Stimulated activated CD8-positive, alpha-beta memory T cell treated with anti-CD3 and anti-CD28 coated beads, Interleukin-2, amount 100 ng/mL, for 48 hours (primary cell): ENCODE data around the gene ATG2B.

Experiments used
- DNase-seq, 2 donors: peaks; one replicate each; pipeline ENCODE4 v3.0.0-alpha.2; 2020; ENCODE audit warnings: low read depth in 2 of 2

The ATG2B gene

DNA sequence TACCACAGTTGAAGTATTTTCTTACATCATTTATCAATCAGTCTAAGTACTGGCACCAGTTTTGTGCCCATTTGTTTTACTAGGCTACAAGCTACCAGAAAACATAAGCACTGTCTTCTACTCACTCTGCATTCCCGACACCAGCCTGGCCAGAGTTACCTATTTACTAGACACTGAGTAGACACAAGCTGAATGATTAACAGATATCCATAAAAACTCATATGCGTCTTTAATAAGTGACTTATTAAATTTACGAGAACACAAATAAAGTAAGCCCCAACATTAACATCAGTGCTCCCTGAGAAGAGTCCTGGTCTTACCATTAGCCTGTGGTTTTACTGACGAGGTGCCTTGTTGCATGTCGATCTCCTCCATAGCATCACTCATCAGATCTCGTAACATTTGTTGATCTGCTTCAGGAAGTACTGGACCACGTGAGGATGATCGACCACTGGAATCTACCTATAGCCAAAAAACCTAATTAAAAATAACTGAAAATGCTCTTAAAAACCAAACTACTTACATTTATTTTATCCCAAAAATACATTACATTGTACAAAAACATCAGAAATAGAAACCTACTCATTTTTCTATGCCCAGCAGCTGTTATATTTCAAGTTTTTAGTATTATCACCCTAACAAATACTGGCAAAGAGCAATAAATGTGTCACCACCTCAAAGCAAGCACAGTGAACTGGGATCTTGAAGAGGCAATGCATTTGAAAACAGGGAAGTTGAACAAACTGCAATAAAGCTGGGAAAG lies 53.8 kb downstream of the ATG2B start:
- no peak for DNase-seq

DNA sequence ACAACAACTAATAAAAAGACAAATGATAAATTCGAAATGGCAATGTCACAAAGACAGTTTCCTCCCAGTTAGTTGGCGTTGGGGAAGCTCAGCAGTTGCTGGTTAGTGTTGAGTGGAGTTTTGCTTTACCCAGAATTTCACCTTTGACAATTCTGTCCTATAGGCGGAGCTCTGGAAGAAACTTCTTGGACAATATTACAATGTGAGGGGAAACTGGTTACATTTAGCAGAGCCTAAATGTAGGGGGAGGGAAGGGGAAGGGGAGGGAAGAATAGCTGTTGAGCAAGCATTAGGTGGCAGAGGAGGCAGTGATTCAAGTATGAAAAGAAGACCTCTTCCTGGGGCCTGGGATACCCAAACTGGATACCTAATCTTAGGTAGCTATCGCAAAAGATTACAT lies 55.7 kb downstream of the ATG2B start:
- no peak for DNase-seq

DNA sequence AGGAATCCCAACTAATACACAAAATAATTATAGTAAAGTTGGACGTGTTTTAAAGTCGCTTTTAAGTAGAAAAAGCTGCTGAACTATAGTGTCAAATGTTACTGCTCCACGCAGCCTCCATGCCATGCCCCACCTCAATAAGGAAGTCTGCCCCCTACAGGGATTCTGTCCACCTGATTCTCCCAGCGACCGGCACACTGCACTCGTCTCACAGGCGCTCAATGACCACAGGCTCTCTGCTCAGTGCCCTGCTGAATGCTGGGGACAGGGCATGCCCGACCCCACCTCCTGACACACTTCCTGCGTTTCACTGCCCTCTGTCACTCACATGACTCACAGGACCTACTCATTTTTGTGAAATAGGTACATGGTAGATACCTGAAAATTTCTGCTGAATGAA lies 58.2 kb downstream of the ATG2B start:
- DNase-seq, result no peak

DNA sequence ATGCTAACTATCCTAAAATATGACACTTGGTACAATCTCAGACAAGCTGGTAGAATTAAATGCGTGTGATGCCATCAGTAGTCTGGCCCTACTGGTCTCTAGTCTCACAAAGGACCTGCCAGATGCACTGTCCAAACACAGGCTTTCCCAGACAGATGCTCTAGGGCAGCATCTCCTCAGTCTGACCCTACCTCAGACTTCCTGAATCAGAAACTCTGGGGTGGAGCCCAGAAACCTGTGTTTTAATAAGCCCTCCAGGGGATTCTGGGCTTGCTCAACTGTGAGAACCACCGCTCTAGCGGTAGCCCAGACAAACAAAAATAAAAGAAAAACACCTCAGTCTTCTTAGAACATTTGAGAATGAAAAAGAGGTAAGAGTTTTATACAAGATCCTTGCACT lies 59.2 kb downstream of the ATG2B start:
- no peak for DNase-seq

DNA sequence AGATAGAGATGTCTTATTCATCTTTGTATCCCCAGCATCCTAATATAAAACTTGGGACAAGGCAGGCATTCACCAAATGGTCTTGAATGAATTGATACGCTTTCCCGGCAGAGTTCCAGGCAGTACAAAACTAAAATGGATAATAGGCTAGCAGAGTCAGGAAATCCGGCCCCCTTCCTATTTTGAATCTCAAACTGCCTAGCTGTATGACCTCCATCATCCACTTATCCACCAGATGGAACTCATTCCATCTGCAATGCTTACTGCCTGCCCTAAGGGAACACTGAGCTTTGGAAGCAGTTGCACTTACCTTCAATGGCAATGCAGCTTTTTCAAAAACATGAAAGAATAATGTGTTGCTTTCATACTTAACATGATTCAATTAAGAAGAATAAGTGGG lies 63.7 kb downstream of the ATG2B start:
- no peak for DNase-seq

DNA sequence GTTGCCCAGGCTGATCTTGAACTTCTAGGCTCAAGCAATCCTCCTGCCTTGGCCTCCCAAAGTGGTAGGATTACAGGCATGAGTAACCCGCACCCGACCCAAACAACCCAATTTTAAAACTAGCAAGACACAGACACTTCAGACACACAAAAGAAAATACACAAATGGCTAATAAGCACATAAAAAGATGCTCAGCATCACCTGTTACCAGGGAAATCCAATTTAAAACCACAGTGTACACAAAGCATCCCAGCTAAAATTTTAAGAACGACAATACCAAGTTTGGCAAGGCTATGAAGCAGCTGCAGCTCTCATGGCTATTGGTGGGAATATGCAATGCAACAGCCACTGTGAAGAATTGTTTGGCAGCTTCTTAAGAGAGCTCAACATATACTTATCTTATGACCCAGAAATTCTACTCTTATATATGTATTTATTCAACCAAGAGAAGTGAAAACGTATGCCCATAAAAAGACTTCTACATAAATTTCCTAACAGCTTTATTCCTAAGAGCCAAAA lies 65.1 kb downstream of the ATG2B start:
- DNase-seq, result no peak

DNA sequence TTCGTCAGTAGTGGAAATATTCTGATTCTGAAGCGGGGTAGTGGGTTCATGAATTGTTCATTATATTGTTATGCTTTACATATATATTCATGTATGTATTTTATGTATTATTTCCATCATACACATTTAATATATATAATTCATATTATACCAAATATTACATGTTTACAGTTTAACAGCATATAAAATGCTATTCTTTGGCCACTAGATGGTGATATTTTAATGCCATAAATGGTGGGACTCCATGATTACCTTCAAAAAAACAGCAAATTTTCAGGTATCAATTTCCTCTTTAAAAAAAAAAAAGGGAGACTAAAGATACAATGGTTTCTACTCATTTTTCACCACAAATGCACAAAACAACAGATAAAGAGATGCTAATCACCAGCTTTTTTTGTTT lies 66.1 kb downstream of the ATG2B start:
- DNase-seq, result no peak

DNA sequence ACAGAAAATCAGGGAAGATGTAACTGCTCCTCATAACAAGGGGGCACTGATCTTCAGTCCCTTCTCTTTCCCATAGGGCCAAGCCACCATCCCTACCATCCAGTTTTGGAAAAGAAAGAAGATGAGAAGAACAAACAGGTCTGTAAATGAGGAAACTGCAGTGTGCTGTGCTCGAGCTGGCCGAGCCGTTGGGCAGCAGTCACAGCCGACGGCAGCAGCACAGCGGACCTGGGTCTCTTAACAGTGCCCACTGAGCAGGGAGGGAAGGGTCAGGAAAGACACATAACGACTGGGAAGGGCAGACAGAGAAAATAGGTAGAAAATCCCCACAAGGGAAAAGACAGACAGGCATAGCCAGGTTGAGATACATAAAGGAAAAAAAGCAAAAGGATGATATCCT lies 68.9 kb downstream of the ATG2B start:
- DNase-seq, result no peak

DNA sequence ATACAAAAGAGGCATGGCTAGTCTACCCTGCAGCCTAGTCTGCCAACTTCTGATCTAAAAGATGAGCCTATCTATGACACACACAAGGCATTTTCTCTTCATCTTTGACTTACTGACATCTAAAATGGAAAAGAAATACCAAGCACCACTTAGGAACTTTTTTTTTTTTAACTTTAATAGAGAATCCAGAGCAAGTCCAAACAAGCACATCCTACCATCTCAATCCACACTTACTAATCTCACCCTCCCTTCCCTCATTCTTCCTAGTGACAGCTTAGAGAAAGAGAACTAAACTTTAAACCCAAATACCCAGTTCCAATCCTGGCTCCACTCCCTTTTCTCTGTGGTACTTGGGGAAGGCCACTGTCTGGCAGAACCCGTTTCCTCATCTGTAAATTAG lies 75.3 kb downstream of the ATG2B start:
- no peak for DNase-seq

DNA sequence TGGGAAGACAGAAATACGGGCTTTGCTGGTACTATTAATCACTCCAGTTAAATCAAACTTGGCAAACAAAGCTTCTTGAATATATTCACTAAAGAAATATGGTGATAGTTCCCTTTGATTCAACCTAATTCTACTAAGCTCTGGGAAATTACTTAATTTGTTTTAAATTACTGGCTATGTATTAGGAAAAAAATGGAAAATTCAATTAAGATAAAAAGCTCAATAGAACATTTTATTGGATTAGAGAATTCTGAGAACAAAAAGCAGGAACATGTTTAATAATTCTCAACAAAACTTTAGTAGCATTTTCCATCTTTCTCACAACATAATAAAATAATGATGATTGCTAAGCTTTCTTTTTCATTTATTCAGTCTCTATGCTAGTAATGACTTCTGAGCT lies 76.9 kb downstream of the ATG2B start:
- no peak for DNase-seq

DNA sequence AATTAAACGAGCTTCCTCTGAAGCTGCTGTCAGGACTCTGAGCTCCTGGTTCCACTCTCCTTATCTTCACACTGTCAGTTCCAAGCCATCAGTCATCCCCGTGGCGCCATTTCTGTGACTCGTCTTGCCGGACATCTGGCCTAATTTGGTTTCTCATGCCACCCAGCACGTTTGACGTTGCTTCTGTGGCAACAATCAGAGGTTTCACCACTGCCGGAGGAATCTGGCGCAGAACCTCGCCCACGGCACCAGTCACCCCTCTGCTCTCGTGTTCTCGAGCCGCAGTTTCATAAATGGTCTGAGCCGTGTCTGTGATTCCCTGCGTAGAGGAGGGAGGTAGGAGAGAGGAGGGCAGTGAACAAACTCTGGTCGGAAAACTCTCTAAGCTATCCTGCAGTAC lies 77.5 kb downstream of the ATG2B start:
- DNase-seq, result no peak

DNA sequence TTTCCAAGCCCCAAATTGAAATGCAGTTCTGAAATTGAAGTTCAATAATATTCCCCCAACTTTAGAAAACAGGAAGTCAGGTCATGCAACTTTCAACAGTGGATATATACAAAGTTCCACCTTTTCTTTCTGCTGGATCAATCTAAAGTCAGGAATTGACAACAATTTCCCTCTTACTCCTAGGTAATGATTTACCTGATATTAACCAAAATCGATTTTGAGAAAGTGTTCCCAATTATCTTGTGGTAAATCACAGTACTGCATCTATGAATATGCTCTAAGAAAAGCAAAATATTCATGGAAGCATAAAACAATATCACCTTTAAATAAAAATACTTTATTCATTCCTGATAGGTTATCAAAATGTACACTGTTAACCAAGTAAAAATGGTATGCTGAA lies 78.7 kb downstream of the ATG2B start:
- DNase-seq, result no peak

DNA sequence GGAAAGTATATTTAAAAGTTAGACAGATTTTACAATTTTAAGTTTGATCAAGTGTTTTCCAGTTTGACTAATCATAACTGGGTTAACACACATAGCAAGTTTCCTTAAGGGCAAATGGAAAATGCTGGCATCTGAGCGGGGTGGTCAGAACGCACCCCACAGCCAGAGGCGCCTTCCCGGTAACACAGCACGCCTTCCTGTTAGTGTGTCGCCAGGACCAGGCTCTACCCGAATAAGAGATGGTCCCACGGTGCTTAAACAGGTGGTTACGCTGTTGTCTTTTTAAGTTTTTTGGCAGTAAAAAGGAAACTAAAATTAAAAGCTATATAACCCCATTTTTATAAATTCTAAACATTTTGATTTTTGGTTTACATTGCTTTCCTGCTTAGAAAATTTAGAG lies 79.1 kb downstream of the ATG2B start:
- no peak for DNase-seq

DNA sequence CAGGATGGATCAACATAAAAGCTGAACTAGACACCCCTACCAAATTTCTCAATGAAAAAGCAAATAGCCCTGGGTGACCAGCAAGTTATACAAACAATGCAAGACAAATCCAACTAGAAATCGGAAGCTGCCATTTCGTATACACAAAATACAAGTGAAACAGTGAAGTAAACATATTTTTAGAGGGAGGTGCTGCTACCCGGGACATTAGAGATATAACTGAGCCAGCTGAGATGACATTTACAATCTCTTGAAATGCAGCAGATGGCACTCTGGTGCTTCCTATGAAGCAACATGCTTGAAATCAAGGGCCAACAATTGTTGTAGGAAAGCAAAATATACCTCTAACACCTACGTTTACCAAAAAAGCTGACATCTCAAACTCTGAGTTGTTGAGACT lies 81.7 kb downstream of the ATG2B start:
- no peak for DNase-seq

DNA sequence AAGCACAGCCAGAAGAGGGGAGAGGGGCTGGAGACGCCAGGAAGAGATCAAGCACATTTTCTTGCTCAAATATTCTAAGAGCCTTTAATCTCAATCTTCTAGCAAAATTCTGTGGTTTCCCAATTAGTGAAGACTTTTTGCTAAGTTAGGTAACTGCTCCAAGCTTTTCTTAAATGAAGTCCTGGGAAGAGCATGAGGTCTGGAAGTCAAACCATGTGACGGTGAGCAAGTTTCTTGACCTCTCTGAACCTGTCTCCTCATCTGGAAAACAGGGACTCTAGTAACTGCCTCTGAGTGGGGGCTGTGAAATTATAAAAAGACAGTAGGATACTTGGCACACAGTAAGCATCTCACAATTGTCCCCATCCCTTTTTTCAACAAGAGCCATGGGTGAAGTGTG lies 83.0 kb downstream of the ATG2B start:
- no peak for DNase-seq

DNA sequence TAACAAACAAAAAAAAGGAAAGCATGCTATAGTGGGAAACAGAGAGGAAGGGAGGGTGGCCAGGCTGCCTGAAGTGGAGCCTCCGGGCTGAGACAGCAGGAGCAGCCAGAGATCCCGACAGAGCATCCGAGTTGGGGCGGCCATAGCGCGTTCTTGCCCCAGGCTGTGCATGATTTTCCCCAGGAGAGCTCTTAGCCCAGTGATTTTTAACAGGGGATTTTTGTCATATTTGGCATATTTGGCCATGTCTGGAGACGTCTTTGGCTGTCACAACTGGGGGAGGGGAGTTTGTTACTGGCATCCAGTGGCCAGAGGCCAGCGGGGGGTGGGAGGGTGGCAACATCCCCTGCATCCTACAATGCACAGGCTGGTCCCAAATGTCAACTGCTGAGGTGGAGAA lies 83.6 kb downstream of the ATG2B start:
- no peak for DNase-seq

DNA sequence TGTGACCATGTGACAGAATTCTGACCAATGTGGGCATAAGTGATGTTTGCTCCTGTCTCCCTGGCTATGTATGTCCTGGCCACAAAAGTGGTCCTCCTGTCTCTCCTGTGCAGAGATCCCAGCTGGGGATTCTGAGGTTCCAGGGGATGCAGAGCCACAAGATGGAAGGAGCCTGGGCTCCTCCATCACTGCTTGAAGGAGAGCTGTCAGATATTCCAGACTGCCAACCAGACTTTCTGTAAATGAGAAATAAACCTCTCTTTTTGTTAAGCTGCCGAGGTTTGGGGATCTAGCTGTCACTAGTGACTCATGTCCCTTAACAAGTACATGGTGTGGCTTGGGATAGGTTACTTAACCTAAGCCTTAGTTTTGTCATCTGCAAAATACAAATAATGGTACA lies 85.3 kb downstream of the ATG2B start:
- no peak for DNase-seq

DNA sequence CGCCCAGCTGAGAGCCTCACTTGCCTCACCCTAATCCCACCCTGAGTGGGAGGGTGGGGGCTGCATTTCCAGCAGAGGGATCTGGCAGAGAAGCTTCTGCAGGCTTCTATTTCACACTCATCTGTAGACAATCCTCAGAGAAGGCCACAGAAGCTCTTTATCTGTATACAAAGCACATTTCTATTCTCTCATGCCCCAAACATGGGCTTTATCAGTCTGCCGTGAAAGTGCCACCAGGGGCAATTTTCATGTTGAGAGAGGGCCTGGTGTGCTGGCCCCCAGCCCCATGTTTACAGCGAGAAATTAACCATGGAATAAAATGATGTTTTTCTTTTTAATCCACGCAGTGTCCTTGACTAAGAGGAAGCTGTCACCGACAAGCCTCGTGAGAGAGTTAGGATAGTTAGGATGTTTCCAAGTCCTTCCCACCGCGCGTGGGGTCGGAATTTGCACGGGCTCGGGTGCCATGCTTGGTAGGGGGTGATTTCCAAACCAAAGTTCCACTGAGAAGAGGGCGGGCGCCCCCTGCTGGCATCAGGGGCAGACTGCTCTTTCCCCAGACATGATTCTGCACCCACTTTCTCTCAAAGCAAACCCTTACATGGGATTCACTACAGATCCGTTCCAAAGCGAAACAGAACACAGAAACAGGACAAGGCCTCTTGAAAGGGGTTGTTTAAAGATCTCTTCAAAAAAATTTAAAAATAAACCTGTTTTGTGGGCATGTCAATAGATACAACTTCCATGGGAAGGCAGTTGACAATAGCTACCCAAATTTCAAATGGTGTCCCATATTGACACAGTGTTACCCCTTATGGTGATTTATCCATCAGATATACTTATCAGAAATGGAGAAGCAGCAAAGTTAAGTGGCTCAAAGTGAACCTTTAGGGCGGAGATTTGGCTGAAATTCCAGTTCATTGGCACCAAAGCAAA lies 87.7 kb downstream of the ATG2B start:
- DNase-seq, result peak; percentile 62 to 65

DNA sequence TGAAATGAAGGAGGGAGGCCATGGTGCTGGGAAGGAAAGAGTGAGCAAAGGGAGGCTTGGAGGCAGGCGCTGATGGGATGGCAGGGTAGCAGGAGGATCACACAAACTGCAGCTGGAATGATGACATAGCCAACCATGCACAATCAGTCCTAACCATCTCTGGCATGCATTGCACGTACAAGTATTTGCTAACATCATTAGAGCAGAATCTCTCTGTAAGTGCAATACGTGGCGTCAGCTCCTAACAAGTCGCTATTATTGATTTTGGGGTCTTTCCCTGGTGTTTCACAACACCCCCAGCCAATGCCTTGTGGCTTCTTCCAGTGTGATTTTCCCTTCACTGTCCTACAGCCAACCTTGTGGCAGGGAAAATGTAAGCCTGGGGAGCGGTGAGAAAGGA lies 88.6 kb downstream of the ATG2B start:
- DNase-seq, result no peak

DNA sequence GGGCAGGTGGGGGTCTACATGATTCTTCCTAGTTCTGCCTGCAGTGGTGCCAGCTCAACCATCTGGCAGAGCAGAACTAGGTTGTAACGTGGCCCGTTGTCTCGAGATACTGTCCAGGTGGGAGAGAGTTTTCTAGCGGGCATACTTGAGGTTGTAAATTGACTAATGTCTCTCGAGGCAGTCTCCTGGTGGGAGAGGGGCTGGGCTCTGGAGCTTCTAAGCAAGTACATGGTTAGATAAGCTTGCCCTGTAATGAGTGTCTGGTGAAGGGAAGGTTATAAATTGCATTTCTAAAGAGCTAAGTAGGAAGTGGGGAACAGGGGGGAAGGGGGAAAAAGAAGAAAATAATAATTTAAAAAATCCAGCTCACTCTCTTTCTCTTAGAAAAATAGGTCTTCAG lies 89.0 kb downstream of the ATG2B start:
- no peak for DNase-seq

DNA sequence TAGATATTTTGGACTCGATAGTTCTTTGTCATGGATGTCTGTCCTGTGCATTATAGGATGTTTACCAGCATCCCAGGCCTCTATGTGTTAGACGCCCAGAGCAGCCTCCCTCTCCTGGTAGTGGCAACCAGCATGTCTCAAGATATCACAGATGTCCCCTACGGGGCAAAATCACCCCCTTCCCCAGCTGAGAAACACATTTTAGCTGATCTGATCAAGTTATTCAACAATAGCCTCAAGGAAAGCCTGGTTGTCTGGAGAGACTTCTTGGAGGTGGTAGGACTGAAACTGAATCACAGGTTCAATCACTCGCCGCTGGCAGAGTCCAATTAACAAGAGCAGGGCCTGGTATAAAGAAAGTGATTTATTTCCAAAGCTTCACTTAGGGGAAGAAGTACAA lies 89.5 kb downstream of the ATG2B start:
- DNase-seq, result no peak

DNA sequence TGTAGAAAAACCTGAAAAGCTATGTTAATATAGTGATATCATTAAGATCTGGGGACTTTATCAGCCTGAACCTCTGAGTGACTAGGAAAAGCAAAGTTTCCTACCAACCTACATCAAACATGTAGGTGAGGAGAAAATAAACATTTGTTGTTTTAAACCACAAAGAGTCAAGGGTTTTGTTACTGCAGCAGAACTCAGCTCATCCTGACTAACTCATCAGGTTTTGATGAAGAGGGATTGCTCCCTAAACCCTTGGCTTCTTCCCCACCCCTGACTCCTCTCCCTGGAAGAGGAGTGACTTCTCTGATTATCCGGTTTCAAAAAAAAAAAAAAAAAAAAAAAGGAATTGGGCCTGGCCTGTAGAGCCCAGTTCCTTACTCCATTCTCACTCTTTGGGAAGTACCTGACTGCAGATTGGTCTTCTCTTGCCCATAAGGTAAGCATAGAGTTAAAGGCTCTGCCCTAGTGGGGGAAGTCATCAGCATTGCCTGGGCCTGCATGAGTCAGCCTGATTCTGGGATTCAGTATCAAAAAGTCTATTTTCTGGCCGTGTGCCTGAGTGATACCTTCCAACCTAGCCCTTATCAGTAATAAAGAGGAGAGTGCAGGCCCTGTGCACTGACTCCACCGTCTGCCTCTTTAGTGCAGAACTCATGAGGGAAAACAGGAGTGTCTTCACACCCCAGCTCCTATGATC lies 90.2 kb downstream of the ATG2B start:
- no peak for DNase-seq

DNA sequence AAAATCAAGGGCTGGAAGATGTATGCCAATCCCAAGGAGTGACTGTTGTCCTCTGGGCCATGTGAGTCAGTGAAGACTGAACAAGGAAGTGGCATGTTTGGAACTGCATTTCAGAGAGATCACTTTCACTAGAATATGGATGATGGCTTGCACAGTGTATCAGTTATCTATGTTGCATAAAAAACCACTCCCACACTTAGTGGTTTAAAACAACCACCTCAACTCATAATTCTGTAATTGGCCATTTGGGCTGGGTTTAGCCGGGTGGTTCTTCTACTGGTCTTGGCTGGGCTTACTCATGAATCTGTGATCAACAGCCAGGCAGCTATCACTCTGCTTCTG lies 91.7 kb downstream of the ATG2B start:
- DNase-seq, result no peak
